ENCODE results near the gene MCM10. TPM values are rescaled to one million over a fixed set of nuclear protein-coding genes. Genes with fewer than 3 reads are reported as not detected.

The MCM10 gene
- total RNA-seq, 1 donor: 7.8 TPM

GRCh38 chr10:13120786-13121499, 40.4 kb upstream of the MCM10 start:
- TF ChIP-seq, protein P1, sequence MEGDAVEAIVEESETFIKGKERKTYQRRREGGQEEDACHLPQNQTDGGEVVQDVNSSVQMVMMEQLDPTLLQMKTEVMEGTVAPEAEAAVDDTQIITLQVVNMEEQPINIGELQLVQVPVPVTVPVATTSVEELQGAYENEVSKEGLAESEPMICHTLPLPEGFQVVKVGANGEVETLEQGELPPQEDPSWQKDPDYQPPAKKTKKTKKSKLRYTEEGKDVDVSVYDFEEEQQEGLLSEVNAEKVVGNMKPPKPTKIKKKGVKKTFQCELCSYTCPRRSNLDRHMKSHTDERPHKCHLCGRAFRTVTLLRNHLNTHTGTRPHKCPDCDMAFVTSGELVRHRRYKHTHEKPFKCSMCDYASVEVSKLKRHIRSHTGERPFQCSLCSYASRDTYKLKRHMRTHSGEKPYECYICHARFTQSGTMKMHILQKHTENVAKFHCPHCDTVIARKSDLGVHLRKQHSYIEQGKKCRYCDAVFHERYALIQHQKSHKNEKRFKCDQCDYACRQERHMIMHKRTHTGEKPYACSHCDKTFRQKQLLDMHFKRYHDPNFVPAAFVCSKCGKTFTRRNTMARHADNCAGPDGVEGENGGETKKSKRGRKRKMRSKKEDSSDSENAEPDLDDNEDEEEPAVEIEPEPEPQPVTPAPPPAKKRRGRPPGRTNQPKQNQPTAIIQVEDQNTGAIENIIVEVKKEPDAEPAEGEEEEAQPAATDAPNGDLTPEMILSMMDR (IDR thresholded peaks at IDR 0.05; ENCODE audit: insufficient read depth, low read depth, low read length): no peak
- peak; percentile 86 for DNase-seq (ENCODE audit: low read depth)
- H3K4me3 ChIP-seq (ENCODE audit: low read depth, low read length): no peak overlapping the region

- DNase-seq (ENCODE audit: low read depth): no peak
- H3K4me3 ChIP-seq (ENCODE audit: low read depth, low read length): no peak overlapping the region
- TF ChIP-seq, protein P1 (IDR thresholded peaks at IDR 0.05; ENCODE audit: insufficient read depth, low read depth, low read length): no peak
These were observed 39.9 kb upstream of the MCM10 start for GRCh38 chr10:13121500-13121854.

DNA sequence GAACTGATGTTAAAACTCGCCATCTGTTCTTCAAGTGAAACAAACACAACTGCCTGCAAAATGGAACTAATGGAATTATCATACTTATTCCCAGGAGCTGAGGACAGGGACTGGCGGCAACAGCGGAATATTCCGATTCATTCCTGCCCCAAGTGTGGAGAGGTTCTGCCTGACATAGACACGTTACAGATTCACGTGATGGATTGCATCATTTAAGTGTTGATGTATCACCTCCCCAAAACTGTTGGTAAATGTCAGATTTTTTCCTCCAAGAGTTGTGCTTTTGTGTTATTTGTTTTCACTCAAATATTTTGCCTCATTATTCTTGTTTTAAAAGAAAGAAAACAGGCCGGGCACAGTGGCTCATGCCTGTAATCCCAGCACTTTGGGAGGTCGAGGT, 24.7 kb upstream of the MCM10 start:
- no peak overlapping the region for H3K4me3 ChIP-seq (ENCODE audit: low read depth, low read length)
- DNase-seq (ENCODE audit: low read depth): no peak
- TF ChIP-seq, protein P1 (IDR thresholded peaks at IDR 0.05; ENCODE audit: insufficient read depth, low read depth, low read length): no peak

DNA sequence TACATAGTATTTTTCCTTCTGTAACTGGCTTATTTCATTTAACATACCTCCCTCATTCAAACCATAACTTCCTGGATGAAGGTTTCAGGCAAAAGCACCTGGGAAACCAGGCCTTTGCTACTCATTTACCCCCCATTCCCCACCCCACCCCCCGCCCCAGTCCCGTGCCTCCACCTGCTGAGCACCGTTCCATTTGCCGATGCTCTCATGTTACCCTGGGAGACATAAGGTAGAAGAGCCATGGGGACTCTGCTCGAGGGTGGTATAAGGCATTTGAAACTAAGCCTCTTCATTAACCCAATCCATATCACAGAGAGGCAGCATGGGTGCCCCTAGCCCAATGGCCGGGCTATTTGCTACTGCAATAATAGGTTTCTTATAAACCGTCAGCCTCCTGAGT, 22.2 kb upstream of the MCM10 start:
- DNase-seq (ENCODE audit: low read depth): no peak
- TF ChIP-seq, protein P1 (IDR thresholded peaks at IDR 0.05; ENCODE audit: insufficient read depth, low read depth, low read length): no peak

GRCh38 chr10:13139676-13140075, 21.7 kb upstream of the MCM10 start:
- no peak for DNase-seq (ENCODE audit: low read depth)
- H3K4me3 ChIP-seq (ENCODE audit: low read depth, low read length): no peak overlapping the region
- TF ChIP-seq, protein P1 (IDR thresholded peaks at IDR 0.05; ENCODE audit: insufficient read depth, low read depth, low read length): no peak

More for the DNA sequence above, 22.2 kb upstream of the MCM10 start:
- H3K4me3 ChIP-seq (ENCODE audit: low read depth, low read length): no peak overlapping the region

- no peak overlapping the region for H3K4me3 ChIP-seq (ENCODE audit: low read depth, low read length)
- TF ChIP-seq, protein P1 (IDR thresholded peaks at IDR 0.05; ENCODE audit: insufficient read depth, low read depth, low read length): no peak
- no peak for DNase-seq (ENCODE audit: low read depth)
These were observed 20.6 kb upstream of the MCM10 start for GRCh38 chr10:13140627-13141190.

All from fibroblast of villous mesenchyme (primary cell).